Measurements from ENCODE around the gene PORCN. TPM values are rescaled to one million over a fixed set of nuclear protein-coding genes. Genes with fewer than 3 reads are reported as not detected.

Gene PORCN
- total RNA-seq, 1 experiment from 2014 or later: 12.6 TPM

GRCh38 chrX:48489892-48490291 is 18.9 kb upstream of the PORCN start:
- peaks cover 42% of the 10 kb centered on the region for H3K9me3 ChIP-seq (ENCODE audit: control insufficient read depth, low read depth, low read length)
- no peak for TF ChIP-seq CTCF (conservative IDR thresholded peaks at IDR 0.05)

More at GRCh38 chrX:48489892-48490291, 18.9 kb upstream of the PORCN start:
- Mint-ChIP-seq H3K4me1 (0 out of 4 replicates have a peak, but pooled peaks cover 0 to 2% of the 10 kb centered on the region in 2 experiments), H3K9me3 (peaks cover 59 to 65% of the 10 kb centered on the region in 2 experiments), H3K4me3 (no peak overlapping the region), H3K27ac (no peak overlapping the region), H3K36me3 (ENCODE audit: insufficient read depth in 1 of 3, low read depth in 3 of 3) (peaks cover 5 to 18% (median 10%) of the 10 kb centered on the region in 3 experiments), H3K27me3 (ENCODE audit: low read depth) (peaks cover 3% of the 10 kb centered on the region; the same call in 1 of the 2 replicates)
- Histone ChIP-seq H3K4me1 (ENCODE audit: insufficient read depth, low read length) (no peaks in the 10 kb centered on the region), H3K27ac (ENCODE audit: insufficient read length, low read depth, low read length) (no peak overlapping the region), H3K79me1 (ENCODE audit: insufficient read depth, low read depth, low read length, poor library complexity, severe bottlenecking) (no peaks in the 10 kb centered on the region), H3K4ac (ENCODE audit: low read depth, low read length) (no peak overlapping the region), H4K5ac (ENCODE audit: insufficient read length, low read depth, low read length) (no peak overlapping the region), H3K79me2 (ENCODE audit: insufficient read depth, low read length) (no peaks in the 10 kb centered on the region), H3K9ac (ENCODE audit: extremely low read depth, insufficient read length, low read length) (no peak overlapping the region), H3K4me2 (ENCODE audit: insufficient read depth, insufficient read length, low read length) (no peak overlapping the region), H2AFZ (ENCODE audit: low read length) (no peak overlapping the region), H4K20me1 (ENCODE audit: control insufficient read depth, insufficient read depth, insufficient read length) (no peaks in the 10 kb centered on the region), H3K23ac (ENCODE audit: insufficient read length, low read depth, low read length) (no peak overlapping the region), H2BK120ac (ENCODE audit: low read depth, low read length, poor library complexity, severe bottlenecking) (no peak overlapping the region), H2BK15ac (ENCODE audit: low read depth, low read length) (no peak overlapping the region), H2BK5ac (ENCODE audit: insufficient read length, low read length) (no peak overlapping the region), H4K8ac (replicated peaks; ENCODE audit: insufficient read length, low read depth, low read length) (no peak overlapping the region), H3K14ac (ENCODE audit: insufficient read depth, low read length) (no peak overlapping the region), H3K23me2 (ENCODE audit: insufficient read length, low read depth, low read length, poor library complexity, severe bottlenecking) (no peaks in the 10 kb centered on the region), H3K27me3 (ENCODE audit: insufficient read depth, low read length) (no peaks in the 10 kb centered on the region), H3K18ac (ENCODE audit: insufficient read length, low read depth, low read length) (no peak overlapping the region), H2BK20ac (ENCODE audit: low read depth, low read length, poor library complexity, severe bottlenecking) (no peak overlapping the region), H3T11ph (ENCODE audit: low read length) (no peak overlapping the region), H2BK12ac (ENCODE audit: insufficient read length, low read depth, low read length) (no peak overlapping the region), H3K56ac (ENCODE audit: insufficient read length, low read depth, low read length) (no peak overlapping the region), H4K91ac (ENCODE audit: insufficient read length, low read depth, low read length) (no peak overlapping the region), H2AK5ac (ENCODE audit: insufficient read length, low read length) (no peak overlapping the region)
- no peak for DNase-seq
- WGBS (ENCODE audit: extremely low coverage, insufficient read length, low lambda C conversion rate): no CpG with 5 or more reads among the region's 2 CpGs

Data from H9 (cell line).